ENCODE results near the gene CTDSPL.

CTDSPL gene

DNA sequence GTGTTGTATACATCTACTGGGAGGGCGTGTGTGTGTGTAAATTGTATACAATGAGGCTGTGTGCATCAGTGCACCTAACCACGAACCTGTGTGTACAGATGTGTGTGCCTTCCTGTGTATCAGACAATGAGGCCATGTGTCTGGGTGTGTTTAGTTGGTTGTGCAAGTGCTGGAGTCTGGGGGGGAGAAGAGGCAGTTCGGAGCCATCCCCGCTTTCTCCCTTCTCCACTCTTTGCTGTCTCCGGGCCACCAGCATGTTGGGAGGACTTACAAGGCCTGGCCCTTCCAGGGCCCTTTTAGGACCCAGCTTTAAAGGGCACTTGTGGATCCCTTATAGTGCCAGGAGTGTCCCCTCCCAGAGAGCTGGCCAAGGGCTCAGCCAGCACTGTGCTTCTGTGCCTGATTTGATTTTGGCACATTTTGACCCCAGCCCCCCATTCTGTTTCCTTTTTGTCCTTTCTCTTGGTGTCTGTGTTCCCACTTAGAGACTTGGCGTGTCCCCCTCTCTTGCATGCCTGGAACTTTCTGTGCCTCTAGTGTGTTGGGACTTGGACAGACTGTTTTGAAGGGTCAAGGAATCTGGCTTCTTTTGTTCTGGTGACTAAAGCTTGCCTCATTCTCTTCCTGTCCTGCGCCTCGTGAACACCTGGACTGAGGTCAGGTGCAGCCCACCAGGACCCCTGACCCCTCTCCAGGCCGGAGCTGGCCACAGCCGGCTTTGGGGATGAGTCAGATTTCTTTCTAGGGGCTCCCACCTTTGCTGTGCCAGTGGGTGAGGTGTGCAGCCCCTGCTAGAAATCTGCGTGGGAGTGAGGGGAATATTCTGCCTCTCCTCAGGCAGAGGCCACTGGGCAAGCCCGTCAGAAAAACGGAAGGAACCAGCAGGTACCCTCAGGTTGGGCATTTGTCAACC, 1.5 kb downstream of the CTDSPL start:
- DNase-seq (ENCODE audit: insufficient read length, low spot score) (no peak), FAIRE-seq (no peak)
- TF ChIP-seq, protein P1, sequence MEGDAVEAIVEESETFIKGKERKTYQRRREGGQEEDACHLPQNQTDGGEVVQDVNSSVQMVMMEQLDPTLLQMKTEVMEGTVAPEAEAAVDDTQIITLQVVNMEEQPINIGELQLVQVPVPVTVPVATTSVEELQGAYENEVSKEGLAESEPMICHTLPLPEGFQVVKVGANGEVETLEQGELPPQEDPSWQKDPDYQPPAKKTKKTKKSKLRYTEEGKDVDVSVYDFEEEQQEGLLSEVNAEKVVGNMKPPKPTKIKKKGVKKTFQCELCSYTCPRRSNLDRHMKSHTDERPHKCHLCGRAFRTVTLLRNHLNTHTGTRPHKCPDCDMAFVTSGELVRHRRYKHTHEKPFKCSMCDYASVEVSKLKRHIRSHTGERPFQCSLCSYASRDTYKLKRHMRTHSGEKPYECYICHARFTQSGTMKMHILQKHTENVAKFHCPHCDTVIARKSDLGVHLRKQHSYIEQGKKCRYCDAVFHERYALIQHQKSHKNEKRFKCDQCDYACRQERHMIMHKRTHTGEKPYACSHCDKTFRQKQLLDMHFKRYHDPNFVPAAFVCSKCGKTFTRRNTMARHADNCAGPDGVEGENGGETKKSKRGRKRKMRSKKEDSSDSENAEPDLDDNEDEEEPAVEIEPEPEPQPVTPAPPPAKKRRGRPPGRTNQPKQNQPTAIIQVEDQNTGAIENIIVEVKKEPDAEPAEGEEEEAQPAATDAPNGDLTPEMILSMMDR (IDR thresholded peaks at IDR 0.05; ENCODE audit: insufficient read depth, missing control alignments), result no peak

DNA sequence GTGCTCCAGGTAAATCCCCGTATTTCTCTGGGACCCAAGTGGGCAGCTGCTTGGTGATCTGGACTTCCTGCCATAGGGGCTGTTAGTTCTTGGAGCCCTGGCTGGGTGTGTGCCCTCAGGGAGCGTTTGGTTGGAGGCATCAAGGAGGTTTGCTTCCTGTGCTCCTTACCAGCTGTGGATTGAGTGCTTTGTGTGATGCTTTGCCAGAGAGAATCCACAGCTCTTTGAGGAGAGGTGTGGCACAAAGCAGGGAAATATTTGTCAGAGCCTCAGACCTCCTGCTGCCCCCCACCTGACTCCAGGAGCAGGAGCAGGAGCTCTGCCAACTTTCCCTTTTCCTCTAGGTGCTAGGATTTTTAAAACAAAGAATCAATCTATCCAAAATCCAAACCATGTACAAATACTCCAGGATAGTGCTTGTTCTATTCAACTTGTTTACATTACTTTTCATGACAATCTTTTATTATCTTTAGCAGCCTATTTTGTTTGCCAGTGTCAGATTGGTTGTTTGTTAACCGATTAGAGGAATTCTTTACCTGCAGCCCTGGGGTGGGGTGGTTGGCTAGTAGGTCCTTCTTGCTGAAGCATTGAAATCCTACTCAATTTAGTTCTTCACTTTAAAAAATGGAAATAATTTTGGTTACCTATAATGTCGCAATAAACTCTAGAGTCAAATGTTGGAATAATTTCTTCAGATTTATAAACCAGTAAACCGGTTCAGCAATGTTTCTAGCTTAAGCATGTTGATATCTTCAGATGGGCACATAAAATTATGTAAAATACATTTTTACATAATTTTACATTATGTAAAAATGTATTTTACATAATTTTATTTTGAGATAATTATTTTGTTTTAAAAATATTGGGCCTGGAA, 2.5 kb downstream of the CTDSPL start:
- TF ChIP-seq, protein P1 (IDR thresholded peaks at IDR 0.05; ENCODE audit: insufficient read depth, missing control alignments), result no peak
- FAIRE-seq (no peak), DNase-seq (ENCODE audit: insufficient read length, low spot score) (no peak)

DNA sequence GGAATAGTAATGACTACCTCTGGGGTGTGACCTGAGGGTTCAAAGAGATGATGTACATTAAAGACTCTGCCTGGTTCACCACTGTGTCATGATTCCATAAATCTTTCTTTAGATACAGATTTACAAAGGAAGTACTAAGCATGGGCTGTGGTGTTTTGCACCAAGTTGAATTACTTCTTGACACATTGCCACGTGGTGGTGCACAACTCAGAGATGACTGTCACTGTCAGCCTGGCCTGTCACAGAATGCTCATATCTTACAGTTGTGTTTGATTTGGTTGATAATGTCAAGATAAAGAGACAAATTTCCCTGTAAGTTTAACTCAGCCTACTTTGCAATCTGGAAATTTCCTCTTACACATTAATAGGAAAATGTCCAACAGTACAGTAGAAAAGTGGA, 3.2 kb downstream of the CTDSPL start:
- DNase-seq (ENCODE audit: insufficient read length, low spot score) (no peak), FAIRE-seq (no peak)
- TF ChIP-seq, protein P1 (IDR thresholded peaks at IDR 0.05; ENCODE audit: insufficient read depth, missing control alignments), result peak; percentile 2

DNA sequence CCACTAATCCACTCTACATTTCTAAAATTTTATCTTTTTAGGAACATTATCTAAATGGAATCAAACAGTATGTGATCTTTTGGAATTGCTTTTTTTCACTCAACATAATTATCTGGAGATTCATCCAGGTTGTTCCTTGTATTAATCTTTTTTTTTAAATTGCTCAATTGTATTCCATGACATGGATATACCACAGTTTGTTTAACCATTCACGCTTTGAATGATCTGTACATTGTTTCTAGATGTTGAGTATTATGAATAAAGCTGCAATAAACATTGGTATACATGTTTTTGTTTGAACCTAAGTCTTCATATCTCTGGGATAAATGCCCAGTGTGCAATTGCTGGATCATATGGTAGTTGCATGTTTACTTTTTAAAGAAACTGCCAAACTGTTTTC, 5.5 kb downstream of the CTDSPL start:
- DNase-seq (ENCODE audit: insufficient read length, low spot score) (no peak), FAIRE-seq (no peak)
- TF ChIP-seq, protein P1 (IDR thresholded peaks at IDR 0.05; ENCODE audit: insufficient read depth, missing control alignments), result no peak

DNA sequence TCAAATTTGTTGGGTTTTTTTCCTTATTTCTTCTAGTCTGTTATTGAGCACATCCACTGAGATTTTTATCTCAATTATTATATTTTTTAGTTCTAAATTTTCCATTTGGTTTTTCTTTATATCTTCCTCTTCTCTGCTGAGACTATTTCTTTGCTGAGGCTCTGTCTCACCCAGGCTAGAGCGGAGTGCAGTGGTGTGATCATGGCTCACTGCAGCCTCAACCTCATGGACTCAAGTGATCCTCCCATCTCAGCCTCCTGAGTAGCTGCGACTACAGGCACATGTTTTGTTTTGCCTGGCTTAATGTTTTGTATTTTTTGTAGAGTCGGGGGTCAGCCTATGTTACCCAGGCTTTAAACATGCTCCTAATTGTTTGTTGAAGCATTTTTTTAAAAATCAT, 10.2 kb downstream of the CTDSPL start:
- no peak for FAIRE-seq
- DNase-seq (ENCODE audit: insufficient read length, low spot score), result no peak
- TF ChIP-seq, protein P1 (IDR thresholded peaks at IDR 0.05; ENCODE audit: insufficient read depth, missing control alignments), result no peak

DNA sequence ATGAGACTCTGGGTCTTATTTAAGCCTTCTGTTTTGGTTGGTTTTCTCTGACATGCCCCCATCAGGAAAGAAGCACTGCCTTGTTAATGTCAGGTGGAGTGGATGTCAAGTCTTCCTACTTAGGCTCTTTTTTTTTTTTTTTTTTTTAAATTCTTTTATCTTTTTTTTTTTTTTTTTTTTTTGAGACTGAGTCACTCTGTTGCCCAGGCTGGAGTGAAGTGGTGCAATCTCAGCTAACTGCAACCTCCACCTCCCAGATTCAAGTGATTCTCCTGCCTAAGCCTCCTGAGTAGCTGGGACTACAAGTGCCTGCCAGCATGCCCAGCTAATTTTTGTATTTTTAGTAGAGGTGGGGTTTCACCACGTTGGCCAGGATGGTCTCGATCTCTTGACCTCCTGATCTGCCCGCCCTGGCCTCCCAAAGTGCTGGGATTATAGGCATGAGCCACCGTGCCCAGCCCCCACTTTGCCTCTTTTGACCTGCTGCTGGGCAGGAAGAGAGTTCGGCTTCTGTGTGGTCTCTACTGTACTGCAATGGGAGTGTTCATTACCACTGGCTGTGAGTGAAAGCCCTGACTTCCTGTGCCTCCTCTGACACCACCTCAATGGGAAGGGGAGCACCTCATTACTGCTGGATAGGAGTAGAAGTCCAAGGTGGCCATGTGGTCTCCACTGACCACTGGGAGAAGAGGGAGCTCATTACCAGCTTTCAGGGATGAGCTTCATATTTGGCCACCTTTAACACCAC, 10.9 kb downstream of the CTDSPL start:
- TF ChIP-seq, protein P1 (IDR thresholded peaks at IDR 0.05; ENCODE audit: insufficient read depth, missing control alignments), result no peak
- DNase-seq (ENCODE audit: insufficient read length, low spot score) (no peak), FAIRE-seq (no peak)
